Kidney (tissue), 14 donors: ENCODE measurements around the gene BAZ2B. TPM values are rescaled to one million over a fixed set of nuclear protein-coding genes. Genes with fewer than 3 reads are reported as not detected.

Experiments used
- DNase-seq, 5 donors: peaks; one replicate each; pipeline ENCODE4 v3.0.0-alpha.2; 2013 to 2020
- FAIRE-seq: peaks from 2 replicates; lab custom pipeline; 2012; peaks lifted over from hg19 to GRCh38; lab: Jason Lieb, UNC
- H3K27ac ChIP-seq, 2 donors: one replicate each; pipeline ENCODE4 v1.7.0; 2013; ENCODE audit warnings: low read depth in 2 of 2, low read length in 2 of 2, inconsistent platforms in 1 of 2
- H3K27me3 ChIP-seq: one replicate; pipeline ENCODE4 v1.7.1; 2013; ENCODE audit warnings: low read length, inconsistent platforms; ENCODE audit not compliant: control insufficient read depth, insufficient read depth
- H3K36me3 ChIP-seq, 3 donors: one replicate each; pipeline versions ENCODE4 v1.7.0 to v1.7.1; 2013; ENCODE audit warnings: low read length in 3 of 3, control low read depth in 1 of 3, inconsistent platforms in 1 of 3; ENCODE audit not compliant: insufficient read depth in 3 of 3, control insufficient read depth in 2 of 3
- H3K4me1 ChIP-seq, 3 donors: one replicate each; pipeline versions ENCODE4 v1.7.0 to v1.7.1; 2013; ENCODE audit warnings: low read length in 3 of 3, inconsistent platforms in 1 of 3, low read depth in 1 of 3; ENCODE audit not compliant: control insufficient read depth in 2 of 3, insufficient read depth in 2 of 3
- H3K4me3 ChIP-seq, 3 donors: one replicate each; pipeline versions ENCODE4 v1.7.0 to v1.8.1; 2013; ENCODE audit warnings: low read length in 3 of 3, control low read depth in 1 of 3, inconsistent platforms in 1 of 3
- H3K9ac ChIP-seq, 3 donors: one replicate each; pipeline versions ENCODE4 v1.7.0 to v1.7.1; 2013; ENCODE audit warnings: low read length in 3 of 3, control low read depth in 1 of 3, inconsistent platforms in 1 of 3
- H3K9me3 ChIP-seq, 3 donors: one replicate each; pipeline versions ENCODE4 v1.7.0 to v1.7.1; 2013; ENCODE audit warnings: low read length in 3 of 3, control low read depth in 1 of 3, inconsistent platforms in 1 of 3; ENCODE audit not compliant: control insufficient read depth in 2 of 3, insufficient read depth in 1 of 3
- intact Hi-C: fragments of 100-400 bp; cut with DNase I; formaldehyde crosslinking; loops from one replicate; pipeline ENCODE4 v1.11.1; 2022
- polyA plus RNA-seq: library from polyadenylated mRNA; stranded (reverse); fragments of 350-450 nt; fragmentation: Illumina TruSeq; extraction: RNeasy Lipid Tissue Mini Kit (QIAGEN cat#74804); gene quantifications from one replicate; pipeline ENCODE4 v1.2.3, GENCODE V29; 2014; ENCODE audit warnings: low read depth, low replicate concordance; ENCODE audit not compliant: insufficient read depth
- total RNA-seq: library from RNA; stranded (reverse); fragmentation: NEBNext Ultra II Directional; extraction: Animal tissue kit (Norgen Biotek cat#: 25700); gene quantifications from one replicate; pipeline ENCODE4 v1.2.1, GENCODE V29; 2021
- TF ChIP-seq, protein P1 (sequence below): IDR thresholded peaks from 3 replicates; pipeline ENCODE4 v1.5.1; 2012; ENCODE audit warnings: mild to moderate bottlenecking, moderate library complexity, borderline replicate concordance; ENCODE audit not compliant: insufficient read depth; ENCODE audit errors: extremely low read depth
- donor health status: control.
- donor health status: control.
- donor health status: control.
- donor health status: control.
- donor health status: control.
- donor health status: DM: yes; HTN: yes; CAD: no.
- donor health status: Normal renal cell carcinoma (clear cell type).

The BAZ2B gene
- total and polyA plus RNA-seq, 2 donors from 2014 or later, result 5.1 to 87.3 TPM

- DNase-seq (no peak), FAIRE-seq (no peak)
- Histone ChIP-seq H3K9me3 (no peaks in the 10 kb centered on the region), H3K4me3 (no peak overlapping the region), H3K27me3 (no peaks in the 10 kb centered on the region), H3K9ac (no peak overlapping the region), H3K4me1 (no peaks in the 10 kb centered on the region), H3K36me3 (no peaks in the 10 kb centered on the region), H3K27ac (no peak overlapping the region)
- intact Hi-C loops, result no loop called here
- TF ChIP-seq, protein P1, sequence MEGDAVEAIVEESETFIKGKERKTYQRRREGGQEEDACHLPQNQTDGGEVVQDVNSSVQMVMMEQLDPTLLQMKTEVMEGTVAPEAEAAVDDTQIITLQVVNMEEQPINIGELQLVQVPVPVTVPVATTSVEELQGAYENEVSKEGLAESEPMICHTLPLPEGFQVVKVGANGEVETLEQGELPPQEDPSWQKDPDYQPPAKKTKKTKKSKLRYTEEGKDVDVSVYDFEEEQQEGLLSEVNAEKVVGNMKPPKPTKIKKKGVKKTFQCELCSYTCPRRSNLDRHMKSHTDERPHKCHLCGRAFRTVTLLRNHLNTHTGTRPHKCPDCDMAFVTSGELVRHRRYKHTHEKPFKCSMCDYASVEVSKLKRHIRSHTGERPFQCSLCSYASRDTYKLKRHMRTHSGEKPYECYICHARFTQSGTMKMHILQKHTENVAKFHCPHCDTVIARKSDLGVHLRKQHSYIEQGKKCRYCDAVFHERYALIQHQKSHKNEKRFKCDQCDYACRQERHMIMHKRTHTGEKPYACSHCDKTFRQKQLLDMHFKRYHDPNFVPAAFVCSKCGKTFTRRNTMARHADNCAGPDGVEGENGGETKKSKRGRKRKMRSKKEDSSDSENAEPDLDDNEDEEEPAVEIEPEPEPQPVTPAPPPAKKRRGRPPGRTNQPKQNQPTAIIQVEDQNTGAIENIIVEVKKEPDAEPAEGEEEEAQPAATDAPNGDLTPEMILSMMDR, result no peak
These were observed 126.9 kb downstream of the BAZ2B start for GRCh38 chr2:159489476-159489875.

DNA sequence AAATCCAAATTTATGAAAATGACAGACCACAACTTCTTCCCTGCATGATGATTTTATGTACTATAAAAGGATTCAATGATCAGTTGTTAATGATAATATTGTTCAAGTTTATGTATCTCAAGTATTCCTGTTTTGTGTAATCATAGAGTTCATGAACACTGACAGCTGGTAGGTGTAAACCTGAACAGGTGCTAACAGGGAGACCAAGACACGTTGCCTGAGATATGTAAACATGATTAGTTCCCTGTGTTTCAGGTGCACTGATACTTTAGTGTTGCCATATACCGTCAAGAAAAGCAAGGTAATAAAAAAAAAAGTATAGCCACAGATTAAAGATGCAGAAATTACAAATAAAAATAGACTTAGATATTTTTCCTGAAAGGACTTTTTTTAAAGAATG, 131.8 kb downstream of the BAZ2B start:
- TF ChIP-seq, protein P1, result no peak
- FAIRE-seq (no peak), DNase-seq (no peak)
- Histone ChIP-seq H3K36me3 (no peaks in the 10 kb centered on the region), H3K9me3 (no peaks in the 10 kb centered on the region), H3K27ac (no peak overlapping the region), H3K4me1 (no peaks in the 10 kb centered on the region), H3K9ac (no peak overlapping the region), H3K4me3 (no peak overlapping the region), H3K27me3 (no peaks in the 10 kb centered on the region)
- intact Hi-C loops, result no loop called here

GRCh38 chr2:159476329-159476728, 140.0 kb downstream of the BAZ2B start:
- Histone ChIP-seq H3K9me3 (no peaks in the 10 kb centered on the region), H3K27ac (no peak overlapping the region), H3K4me3 (no peak overlapping the region), H3K36me3 (peaks cover 0 to 4% (median 4%) of the 10 kb centered on the region in 3 donors), H3K9ac (no peak overlapping the region), H3K27me3 (no peaks in the 10 kb centered on the region), H3K4me1 (no peaks in the 10 kb centered on the region)
- intact Hi-C loops, result no loop called here
- TF ChIP-seq, protein P1, result no peak
- DNase-seq (no peak), FAIRE-seq (no peak)

- peaks cover 0 to 4% (median 4%) of the 10 kb centered on the region in 3 donors for H3K36me3 ChIP-seq
- TF ChIP-seq, protein P1, result no peak
- no peaks in the 10 kb centered on the region for H3K4me1 ChIP-seq
- no peak for DNase-seq
- no peak overlapping the region for H3K9ac ChIP-seq
- H3K27me3 ChIP-seq, result no peaks in the 10 kb centered on the region
- H3K27ac ChIP-seq, result no peak overlapping the region
- intact Hi-C loops, result no loop called here
- no peak for FAIRE-seq
- no peaks in the 10 kb centered on the region for H3K9me3 ChIP-seq
- no peak overlapping the region for H3K4me3 ChIP-seq
These were observed 140.6 kb downstream of the BAZ2B start for GRCh38 chr2:159475793-159476192.
